Gastrocnemius medialis (tissue), 4 donors: ENCODE data around the gene NUTM2G.
"Not testable (repeated sequence)": the region's sequence is repeated elsewhere in the genome, so short reads cannot be mapped to it uniquely, and the experiment has no call there.

Experiments
- POLR2A ChIP-seq, 2 donors: fragments of 450-650 bp; IDR thresholded peaks; one replicate each; pipeline ENCODE4 v1.6.1; 2017; ENCODE audit warnings: antibody characterized with exemption in 2 of 2, mild to moderate bottlenecking in 2 of 2, moderate library complexity in 2 of 2
- TF ChIP-seq, protein P1 (sequence below), 5 experiments: fragments of 450-650 bp in 3 of 5; fragments of 200-600 bp in 2 of 5; sonication (generic) in 2 of 5; IDR thresholded peaks in 4 of 5; conservative IDR thresholded peaks in 1 of 5; 1 replicate in 4 of 5; 2 replicates in 1 of 5; pipeline ENCODE4 v1.5.1; 2016 to 2019; ENCODE audit warnings: antibody characterized with exemption in 5 of 5, mild to moderate bottlenecking in 3 of 5, moderate library complexity in 3 of 5

DNA sequence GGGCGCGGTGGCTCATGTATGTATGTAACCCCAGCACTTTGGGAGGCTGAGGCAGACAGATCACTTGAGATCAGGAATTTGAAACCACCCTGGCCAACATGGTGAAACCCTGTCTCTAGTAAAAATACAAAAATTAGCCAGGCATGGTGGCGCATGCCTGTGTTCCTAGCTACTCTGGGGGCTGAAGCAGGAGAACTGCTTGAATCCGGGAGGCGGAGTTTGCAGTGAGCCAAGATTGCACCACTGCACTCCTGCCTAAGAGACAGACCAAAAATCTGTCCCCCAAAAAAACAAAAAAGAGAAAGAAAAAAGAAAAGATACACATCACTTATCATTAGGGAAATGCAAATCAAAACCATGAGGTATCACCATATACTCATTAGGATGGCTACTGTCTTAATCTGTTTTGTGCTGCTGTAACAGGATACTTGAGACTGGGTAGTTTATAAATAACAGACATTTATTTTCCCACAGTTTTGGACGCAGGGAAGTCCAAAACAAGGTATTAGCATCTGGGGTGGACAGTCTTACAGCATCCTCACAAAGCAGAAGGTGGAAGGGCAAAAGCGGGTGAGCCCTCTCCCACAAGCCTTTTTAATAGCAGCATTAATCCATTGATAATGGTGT lies 55.0 kb downstream of the NUTM2G start:
- TF ChIP-seq POLR2A (IDR thresholded peaks at IDR 0.05), result not testable (repeated sequence)
- TF ChIP-seq, protein P1, sequence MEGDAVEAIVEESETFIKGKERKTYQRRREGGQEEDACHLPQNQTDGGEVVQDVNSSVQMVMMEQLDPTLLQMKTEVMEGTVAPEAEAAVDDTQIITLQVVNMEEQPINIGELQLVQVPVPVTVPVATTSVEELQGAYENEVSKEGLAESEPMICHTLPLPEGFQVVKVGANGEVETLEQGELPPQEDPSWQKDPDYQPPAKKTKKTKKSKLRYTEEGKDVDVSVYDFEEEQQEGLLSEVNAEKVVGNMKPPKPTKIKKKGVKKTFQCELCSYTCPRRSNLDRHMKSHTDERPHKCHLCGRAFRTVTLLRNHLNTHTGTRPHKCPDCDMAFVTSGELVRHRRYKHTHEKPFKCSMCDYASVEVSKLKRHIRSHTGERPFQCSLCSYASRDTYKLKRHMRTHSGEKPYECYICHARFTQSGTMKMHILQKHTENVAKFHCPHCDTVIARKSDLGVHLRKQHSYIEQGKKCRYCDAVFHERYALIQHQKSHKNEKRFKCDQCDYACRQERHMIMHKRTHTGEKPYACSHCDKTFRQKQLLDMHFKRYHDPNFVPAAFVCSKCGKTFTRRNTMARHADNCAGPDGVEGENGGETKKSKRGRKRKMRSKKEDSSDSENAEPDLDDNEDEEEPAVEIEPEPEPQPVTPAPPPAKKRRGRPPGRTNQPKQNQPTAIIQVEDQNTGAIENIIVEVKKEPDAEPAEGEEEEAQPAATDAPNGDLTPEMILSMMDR (IDR thresholded peaks at IDR 0.05 in 4 of 5, conservative IDR thresholded peaks at IDR 0.05 in 1 of 5), result not testable (repeated sequence)
